Measurements from ENCODE around the gene MCMBP.
"Not testable (repeated sequence)": the region's sequence is repeated elsewhere in the genome, so short reads cannot be mapped to it uniquely, and the experiment has no call there.

MCMBP gene

DNA sequence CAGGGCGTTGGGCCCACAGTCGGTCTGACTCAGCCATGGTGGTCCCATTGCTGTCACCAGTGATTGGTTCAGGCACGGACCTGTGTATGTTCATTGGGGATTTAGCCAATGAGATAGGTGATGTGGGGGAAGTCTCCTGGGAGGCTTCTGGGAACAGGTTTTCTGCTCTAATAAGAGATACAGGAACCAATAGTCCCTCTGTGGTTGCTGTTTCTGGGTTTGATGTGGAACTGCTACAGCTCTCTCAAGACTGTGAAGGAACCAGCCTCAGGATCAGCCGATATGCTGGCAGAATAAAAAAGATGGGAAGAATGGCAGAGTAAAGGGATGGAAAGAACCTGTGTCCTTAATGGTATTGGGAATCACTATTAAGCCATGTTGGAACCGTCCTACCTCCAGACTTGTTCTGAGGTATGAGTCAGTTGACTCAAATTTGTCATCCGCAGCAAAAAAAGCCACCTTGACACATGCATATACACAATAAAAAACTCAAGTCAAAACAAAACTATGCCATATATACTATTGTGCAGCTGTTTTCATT, 70.6 kb downstream of the MCMBP start:
- ATAC-seq = no peak
- no peak for TF ChIP-seq ARNTL (CRISPR knock-in tag; IDR thresholded peaks at IDR 0.05; ENCODE audit: borderline replicate concordance, low read depth)
- TF ChIP-seq OSR1 (CRISPR knock-in tag; IDR thresholded peaks at IDR 0.05) = no peak
- TF ChIP-seq SNAI2 (CRISPR knock-in tag; IDR thresholded peaks at IDR 0.05) = no peak
- no peak for TF ChIP-seq ZNF565 (CRISPR knock-in tag; conservative IDR thresholded peaks at IDR 0.05; ENCODE audit: low read depth)
- TF ChIP-seq, protein P1, sequence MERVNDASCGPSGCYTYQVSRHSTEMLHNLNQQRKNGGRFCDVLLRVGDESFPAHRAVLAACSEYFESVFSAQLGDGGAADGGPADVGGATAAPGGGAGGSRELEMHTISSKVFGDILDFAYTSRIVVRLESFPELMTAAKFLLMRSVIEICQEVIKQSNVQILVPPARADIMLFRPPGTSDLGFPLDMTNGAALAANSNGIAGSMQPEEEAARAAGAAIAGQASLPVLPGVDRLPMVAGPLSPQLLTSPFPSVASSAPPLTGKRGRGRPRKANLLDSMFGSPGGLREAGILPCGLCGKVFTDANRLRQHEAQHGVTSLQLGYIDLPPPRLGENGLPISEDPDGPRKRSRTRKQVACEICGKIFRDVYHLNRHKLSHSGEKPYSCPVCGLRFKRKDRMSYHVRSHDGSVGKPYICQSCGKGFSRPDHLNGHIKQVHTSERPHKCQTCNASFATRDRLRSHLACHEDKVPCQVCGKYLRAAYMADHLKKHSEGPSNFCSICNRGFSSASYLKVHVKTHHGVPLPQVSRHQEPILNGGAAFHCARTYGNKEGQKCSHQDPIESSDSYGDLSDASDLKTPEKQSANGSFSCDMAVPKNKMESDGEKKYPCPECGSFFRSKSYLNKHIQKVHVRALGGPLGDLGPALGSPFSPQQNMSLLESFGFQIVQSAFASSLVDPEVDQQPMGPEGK (CRISPR knock-in tag; IDR thresholded peaks at IDR 0.05; ENCODE audit: borderline replicate concordance) = no peak
- TF ChIP-seq TCF4 (CRISPR knock-in tag; IDR thresholded peaks at IDR 0.05; ENCODE audit: borderline replicate concordance) = no peak
- no peak for TF ChIP-seq ESRRG (CRISPR knock-in tag; IDR thresholded peaks at IDR 0.05)
- TF ChIP-seq GLIS3 (CRISPR knock-in tag; IDR thresholded peaks at IDR 0.05) = no peak
- TF ChIP-seq RARB (CRISPR knock-in tag; IDR thresholded peaks at IDR 0.05) = no peak
- TF ChIP-seq, protein P2, sequence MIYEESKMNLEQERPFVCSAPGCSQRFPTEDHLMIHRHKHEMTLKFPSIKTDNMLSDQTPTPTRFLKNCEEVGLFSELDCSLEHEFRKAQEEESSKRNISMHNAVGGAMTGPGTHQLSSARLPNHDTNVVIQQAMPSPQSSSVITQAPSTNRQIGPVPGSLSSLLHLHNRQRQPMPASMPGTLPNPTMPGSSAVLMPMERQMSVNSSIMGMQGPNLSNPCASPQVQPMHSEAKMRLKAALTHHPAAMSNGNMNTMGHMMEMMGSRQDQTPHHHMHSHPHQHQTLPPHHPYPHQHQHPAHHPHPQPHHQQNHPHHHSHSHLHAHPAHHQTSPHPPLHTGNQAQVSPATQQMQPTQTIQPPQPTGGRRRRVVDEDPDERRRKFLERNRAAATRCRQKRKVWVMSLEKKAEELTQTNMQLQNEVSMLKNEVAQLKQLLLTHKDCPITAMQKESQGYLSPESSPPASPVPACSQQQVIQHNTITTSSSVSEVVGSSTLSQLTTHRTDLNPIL (CRISPR knock-in tag; IDR thresholded peaks at IDR 0.05; ENCODE audit: low read depth) = no peak
- TF ChIP-seq ZNF8 (CRISPR knock-in tag; IDR thresholded peaks at IDR 0.05) = no peak
- TF ChIP-seq CSDC2 (CRISPR knock-in tag; IDR thresholded peaks at IDR 0.05) = no peak
- TF ChIP-seq ZC3H10 (CRISPR knock-in tag; IDR thresholded peaks at IDR 0.05) = no peak
- TF ChIP-seq ZFP30 (CRISPR knock-in tag; IDR thresholded peaks at IDR 0.05) = no peak
- no peak for TF ChIP-seq BACH2 (CRISPR knock-in tag; IDR thresholded peaks at IDR 0.05; ENCODE audit: borderline replicate concordance)
- no peak for TF ChIP-seq ISL1 (CRISPR knock-in tag; IDR thresholded peaks at IDR 0.05)
- no peak for TF ChIP-seq ZFP3 (CRISPR knock-in tag; IDR thresholded peaks at IDR 0.05)

DNA sequence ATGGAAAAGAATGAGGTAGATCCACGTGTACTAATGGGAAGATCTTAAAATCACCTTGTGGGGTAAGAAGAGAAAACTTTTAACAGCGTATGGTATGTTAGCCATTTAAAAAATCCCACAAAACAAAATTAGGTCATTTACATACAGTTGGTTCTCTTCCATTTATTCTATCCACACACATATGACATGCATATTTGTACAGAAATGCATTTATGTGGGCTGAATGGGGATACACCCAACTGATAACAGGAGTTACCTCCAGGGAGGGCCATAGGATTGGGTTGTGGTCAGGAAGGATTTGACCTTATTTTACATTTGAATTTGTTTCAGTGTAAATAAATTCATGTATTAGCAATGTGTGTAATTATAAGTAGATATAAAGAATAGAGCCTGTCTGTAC, 71.5 kb downstream of the MCMBP start:
- ATAC-seq = no peak
- TF ChIP-seq, protein P3, sequence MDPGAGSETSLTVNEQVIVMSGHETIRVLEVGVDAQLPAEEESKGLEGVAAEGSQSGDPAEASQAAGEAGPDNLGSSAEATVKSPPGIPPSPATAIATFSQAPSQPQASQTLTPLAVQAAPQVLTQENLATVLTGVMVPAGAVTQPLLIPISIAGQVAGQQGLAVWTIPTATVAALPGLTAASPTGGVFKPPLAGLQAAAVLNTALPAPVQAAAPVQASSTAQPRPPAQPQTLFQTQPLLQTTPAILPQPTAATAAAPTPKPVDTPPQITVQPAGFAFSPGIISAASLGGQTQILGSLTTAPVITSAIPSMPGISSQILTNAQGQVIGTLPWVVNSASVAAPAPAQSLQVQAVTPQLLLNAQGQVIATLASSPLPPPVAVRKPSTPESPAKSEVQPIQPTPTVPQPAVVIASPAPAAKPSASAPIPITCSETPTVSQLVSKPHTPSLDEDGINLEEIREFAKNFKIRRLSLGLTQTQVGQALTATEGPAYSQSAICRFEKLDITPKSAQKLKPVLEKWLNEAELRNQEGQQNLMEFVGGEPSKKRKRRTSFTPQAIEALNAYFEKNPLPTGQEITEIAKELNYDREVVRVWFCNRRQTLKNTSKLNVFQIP (CRISPR knock-in tag; IDR thresholded peaks at IDR 0.05; ENCODE audit: borderline replicate concordance, low read depth) = no peak
- TF ChIP-seq OSR1 (CRISPR knock-in tag; IDR thresholded peaks at IDR 0.05) = no peak
- TF ChIP-seq, protein P4, sequence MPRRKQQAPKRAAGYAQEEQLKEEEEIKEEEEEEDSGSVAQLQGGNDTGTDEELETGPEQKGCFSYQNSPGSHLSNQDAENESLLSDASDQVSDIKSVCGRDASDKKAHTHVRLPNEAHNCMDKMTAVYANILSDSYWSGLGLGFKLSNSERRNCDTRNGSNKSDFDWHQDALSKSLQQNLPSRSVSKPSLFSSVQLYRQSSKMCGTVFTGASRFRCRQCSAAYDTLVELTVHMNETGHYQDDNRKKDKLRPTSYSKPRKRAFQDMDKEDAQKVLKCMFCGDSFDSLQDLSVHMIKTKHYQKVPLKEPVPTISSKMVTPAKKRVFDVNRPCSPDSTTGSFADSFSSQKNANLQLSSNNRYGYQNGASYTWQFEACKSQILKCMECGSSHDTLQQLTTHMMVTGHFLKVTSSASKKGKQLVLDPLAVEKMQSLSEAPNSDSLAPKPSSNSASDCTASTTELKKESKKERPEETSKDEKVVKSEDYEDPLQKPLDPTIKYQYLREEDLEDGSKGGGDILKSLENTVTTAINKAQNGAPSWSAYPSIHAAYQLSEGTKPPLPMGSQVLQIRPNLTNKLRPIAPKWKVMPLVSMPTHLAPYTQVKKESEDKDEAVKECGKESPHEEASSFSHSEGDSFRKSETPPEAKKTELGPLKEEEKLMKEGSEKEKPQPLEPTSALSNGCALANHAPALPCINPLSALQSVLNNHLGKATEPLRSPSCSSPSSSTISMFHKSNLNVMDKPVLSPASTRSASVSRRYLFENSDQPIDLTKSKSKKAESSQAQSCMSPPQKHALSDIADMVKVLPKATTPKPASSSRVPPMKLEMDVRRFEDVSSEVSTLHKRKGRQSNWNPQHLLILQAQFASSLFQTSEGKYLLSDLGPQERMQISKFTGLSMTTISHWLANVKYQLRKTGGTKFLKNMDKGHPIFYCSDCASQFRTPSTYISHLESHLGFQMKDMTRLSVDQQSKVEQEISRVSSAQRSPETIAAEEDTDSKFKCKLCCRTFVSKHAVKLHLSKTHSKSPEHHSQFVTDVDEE (CRISPR knock-in tag; IDR thresholded peaks at IDR 0.05) = no peak
- no peak for TF ChIP-seq RARB (CRISPR knock-in tag; IDR thresholded peaks at IDR 0.05)

DNA sequence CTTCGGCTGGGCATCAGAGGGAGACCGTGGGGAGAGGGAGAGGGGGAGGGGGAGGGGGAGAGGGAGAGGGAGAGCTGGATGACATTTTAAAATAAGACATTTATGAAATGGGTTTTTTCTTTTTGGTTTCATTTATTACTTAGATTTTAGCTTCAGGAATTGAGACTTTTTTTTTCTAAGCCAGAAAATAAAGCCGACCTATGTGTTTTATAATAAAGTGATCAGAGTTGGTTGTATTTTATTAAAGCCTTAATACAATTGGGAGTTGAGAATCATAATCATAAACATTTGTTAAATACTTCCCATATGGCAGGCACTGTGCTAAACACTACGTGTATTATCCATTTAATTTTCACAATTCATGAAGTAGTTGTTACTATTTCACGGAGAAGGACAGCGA, 76.6 kb downstream of the MCMBP start:
- no peak for ATAC-seq
- TF ChIP-seq BACH2 (CRISPR knock-in tag; IDR thresholded peaks at IDR 0.05; ENCODE audit: borderline replicate concordance) (no peak), PPARA (CRISPR knock-in tag; IDR thresholded peaks at IDR 0.05; ENCODE audit: borderline replicate concordance) (no peak), ZNF565 (CRISPR knock-in tag; conservative IDR thresholded peaks at IDR 0.05; ENCODE audit: low read depth) (no peak), ZNF8 (CRISPR knock-in tag; IDR thresholded peaks at IDR 0.05) (no peak)

DNA sequence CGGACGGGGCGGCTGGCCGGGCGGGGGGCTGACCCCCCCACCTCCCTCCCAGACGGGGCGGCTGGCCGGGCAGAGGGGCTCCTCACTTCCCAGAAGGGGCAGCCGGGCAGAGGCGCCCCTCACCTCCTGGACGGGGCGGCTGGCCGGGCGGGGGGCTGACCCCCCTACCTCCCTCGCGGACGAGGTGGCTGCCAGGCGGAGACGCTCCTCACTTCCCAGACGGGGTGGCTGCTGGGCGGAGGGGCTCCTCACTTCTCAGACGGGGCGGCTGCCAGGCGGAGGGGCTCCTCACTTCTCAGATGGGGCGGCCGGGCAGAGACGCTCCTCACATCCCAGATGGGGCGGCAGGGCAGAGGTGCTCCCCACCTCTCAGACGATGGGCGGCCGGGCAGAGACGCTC, 77.5 kb downstream of the MCMBP start:
- ATAC-seq = not testable (repeated sequence)
